Adrenal gland (tissue), 5 donors: Measurements from ENCODE around the gene OSBPL7.

Experiments
- CTCF ChIP-seq, 6 experiments: fragments of 450-650 bp in 4 of 6; fragments of 200-600 bp in 2 of 6; sonication (generic) in 1 of 6; IDR thresholded peaks; 1 replicate in 5 of 6; 2 replicates in 1 of 6; pipeline versions ENCODE4 v1.5.1 to v1.8.0; 2016 to 2021; ENCODE audit warnings: antibody characterized with exemption in 6 of 6, mild to moderate bottlenecking in 2 of 6, moderate library complexity in 1 of 6
- POLR2A ChIP-seq, 2 donors: fragments of 450-650 bp; IDR thresholded peaks; one replicate each; pipeline ENCODE4 v1.6.1; 2017; ENCODE audit warnings: antibody characterized with exemption in 2 of 2, mild to moderate bottlenecking in 2 of 2, moderate library complexity in 1 of 2
- donor health status: DM: no; HTN: no; CAD: no.

DNA sequence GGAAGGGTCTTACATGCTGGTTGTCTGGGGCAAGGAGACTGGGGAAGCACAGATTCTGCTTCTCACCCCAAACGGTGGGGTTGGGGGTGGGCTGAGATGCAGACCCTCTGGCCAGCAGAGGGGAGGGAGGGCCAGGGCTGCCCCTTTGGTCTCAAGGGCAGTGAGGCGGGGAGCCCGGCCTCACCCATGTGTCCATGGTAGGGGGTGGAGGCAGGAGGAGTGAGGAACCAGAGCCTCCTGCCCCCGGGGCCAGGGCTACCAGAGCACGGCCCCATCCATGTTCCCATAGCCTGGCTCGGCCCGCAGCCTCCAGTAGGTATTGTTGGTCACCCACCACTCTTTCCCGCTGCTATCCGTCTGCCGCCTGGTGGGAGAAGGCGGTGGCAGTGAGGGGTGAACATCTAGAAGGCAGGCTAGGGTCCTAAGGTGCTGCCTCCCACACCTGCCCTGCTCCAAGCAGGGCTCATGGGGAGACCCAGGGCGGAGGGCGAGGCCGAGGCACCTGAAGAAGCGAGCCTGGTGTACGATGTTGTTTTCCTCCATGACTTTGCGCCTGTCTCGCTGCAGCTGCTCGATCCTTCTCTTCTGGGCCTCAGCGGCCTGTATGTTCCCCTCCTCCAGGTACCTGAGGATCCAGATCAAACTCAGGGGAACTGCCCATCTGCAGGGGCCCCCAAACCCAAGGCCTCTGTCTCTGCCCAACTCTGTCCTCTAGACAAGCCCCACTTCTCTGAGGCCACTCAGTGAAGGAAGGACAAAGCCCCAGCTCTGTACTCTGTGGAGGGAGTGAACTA, 13.4 kb downstream of the OSBPL7 start:
- TF ChIP-seq CTCF (IDR thresholded peaks at IDR 0.05) = no peak
- TF ChIP-seq POLR2A (IDR thresholded peaks at IDR 0.05) = no peak
